HG03039 (cell line): ENCODE results near the gene HTATIP2.
"Not testable (repeated sequence)": the region's sequence is repeated elsewhere in the genome, so short reads cannot be mapped to it uniquely, and the experiment has no call there.

ENCODE experiments used
- ATAC-seq: cut with Tn5 transposase; IDR thresholded peaks from one replicate; pipeline ENCODE4 v1.9.1; 2021; ENCODE audit warnings: mild to moderate bottlenecking, moderate library complexity; ENCODE audit not compliant: unreplicated experiment

HTATIP2 gene

DNA sequence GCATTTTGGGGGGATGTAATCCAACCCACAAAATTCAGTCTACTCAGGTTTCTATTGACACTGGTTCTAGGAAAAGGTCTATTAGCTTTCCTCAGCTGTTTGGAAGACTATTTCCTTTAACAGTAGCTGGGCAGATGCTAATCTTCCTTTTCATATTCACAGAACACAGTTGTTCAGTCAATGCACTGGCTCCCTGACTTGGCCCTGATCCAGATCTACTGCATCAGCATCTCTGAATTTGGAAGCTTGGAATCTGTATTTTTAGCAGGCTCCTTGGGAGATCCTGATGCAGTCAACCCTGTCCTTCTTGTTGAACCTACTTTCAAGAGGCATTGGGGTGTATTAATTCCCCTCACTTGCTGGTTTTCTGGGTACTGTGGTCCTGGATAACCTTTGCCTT lies 6.3 kb downstream of the HTATIP2 start:
- ATAC-seq: no peak

GRCh38 chr11:20372081-20372626 lies 8.6 kb downstream of the HTATIP2 start:
- no peak for ATAC-seq

DNA sequence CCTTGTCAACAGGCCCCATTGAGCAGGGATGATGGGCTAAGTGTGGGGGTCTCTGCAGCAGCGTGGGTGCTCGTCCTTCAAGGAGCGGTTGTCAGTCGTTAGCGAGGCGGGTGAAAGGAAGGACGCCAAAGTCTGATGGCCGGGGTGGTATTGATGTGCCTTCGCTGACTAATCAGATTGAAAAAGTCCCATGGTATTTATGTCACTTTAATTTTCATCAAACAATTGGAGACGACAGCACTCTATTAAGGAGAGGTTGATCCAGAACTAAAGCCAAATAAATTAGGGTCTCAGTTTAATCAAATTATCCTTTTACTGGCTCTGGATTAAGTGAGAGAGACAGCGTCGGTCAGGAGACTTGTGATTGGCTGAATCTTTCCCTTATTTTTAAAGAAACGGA lies 9.6 kb downstream of the HTATIP2 start:
- no peak for ATAC-seq

DNA sequence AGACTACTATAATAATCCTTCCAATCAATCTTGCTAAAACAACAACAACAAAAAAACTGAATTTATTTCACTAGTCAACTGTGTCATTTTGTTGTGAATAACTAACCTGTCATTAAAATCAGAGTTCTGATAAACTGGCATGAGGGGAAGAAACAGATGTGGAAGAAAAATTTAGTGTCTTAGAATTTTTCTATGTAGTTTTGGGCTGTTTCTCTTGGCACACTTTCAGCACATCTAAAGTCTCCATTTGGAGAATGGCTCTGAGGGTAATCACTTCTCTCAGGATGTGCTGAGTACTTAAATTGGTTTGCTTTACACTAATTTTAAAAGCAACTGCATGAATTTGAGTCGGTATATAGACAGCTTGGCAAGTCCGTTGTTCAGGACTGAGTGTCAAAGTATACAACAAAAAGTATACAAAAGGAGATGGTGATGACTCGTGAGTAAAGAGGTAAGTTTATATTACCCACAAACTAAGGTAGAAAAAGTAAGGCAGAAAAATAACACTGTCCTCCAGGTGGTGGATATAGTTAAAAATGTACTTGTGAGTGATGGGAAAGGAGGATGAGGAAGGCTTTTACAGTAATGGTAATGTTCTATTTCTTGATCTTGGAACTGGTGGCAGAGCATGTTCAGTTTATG lies 10.2 kb downstream of the HTATIP2 start:
- no peak for ATAC-seq

DNA sequence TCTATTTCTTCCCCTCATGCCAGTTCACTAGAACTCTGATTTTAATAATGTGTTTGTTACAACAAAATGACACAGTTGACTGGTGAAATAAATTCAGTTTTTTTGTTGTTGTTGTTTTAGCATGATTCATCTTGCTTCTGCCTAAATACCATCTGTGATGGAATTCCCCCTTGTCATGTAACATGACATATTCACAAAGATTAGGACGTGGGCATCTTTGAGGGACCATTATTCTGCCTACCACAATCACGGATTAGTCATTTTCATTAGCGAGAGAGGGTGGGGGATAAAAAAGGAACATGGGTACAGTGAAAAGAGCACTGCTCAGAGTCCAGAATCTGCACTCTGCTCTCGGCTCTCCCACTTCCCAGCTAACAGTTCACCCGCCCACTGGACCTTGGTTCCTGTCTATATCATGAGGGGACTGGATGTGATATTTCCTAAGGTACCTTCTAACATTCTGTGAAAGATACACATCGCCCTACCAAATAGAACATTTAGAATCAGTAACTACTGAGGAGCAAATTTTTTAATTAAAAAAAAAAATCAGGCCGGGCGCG lies 11.3 kb downstream of the HTATIP2 start:
- ATAC-seq: no peak

DNA sequence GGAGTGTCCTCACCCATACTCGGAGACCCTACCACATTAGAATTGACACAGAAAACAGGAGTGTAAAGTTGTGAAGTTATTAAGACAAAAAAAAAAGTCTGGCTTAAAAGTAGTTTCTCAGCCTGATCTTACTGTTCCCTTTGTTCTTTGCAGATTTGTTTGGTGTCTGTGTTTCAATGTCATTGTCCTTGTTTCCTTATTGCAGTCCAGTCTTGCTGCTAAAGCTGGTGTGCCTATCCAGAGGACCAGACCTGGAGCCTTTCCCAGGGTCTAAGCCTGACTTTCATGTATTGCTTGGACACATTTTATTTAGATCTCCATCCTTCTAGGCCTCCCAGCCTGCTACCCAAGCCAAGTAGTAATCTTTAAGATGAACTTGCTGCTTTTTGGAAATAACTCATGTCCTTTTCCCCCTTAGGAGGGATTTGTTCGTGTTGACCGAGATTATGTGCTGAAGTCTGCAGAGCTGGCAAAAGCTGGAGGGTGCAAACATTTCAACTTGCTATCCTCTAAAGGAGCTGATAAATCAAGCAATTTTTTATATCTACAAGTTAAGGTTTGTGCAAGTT lies 12.7 kb downstream of the HTATIP2 start:
- no peak for ATAC-seq

DNA sequence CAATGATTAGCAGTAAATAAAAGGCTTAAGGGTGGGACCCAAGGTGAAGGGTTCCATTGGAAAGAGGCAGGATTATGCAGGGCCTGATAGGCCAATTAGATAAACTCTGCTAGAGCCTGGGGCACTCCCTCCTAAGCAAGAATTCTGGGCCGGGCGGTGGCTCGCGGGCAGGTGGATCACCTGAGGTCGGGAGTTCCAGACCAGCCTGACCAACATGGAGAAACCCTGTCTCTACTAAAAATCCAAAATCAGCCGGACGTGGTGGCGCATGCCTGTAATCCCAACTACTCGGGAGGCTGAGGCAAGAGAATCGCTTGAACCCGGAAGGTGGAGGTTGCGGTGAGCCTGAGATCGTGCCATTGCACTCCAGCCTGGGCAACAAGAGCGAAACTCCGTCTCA lies 22.5 kb downstream of the HTATIP2 start:
- ATAC-seq: not testable (repeated sequence)

GRCh38 chr11:20387261-20388095 lies 24.0 kb downstream of the HTATIP2 start, which contains the start of gene PRMT3:
PRMT3 (plus strand) TSS chr11:20387716; CDS start chr11:20387747, 31 bp downstream.
- ATAC-seq: peak; percentile 81

DNA sequence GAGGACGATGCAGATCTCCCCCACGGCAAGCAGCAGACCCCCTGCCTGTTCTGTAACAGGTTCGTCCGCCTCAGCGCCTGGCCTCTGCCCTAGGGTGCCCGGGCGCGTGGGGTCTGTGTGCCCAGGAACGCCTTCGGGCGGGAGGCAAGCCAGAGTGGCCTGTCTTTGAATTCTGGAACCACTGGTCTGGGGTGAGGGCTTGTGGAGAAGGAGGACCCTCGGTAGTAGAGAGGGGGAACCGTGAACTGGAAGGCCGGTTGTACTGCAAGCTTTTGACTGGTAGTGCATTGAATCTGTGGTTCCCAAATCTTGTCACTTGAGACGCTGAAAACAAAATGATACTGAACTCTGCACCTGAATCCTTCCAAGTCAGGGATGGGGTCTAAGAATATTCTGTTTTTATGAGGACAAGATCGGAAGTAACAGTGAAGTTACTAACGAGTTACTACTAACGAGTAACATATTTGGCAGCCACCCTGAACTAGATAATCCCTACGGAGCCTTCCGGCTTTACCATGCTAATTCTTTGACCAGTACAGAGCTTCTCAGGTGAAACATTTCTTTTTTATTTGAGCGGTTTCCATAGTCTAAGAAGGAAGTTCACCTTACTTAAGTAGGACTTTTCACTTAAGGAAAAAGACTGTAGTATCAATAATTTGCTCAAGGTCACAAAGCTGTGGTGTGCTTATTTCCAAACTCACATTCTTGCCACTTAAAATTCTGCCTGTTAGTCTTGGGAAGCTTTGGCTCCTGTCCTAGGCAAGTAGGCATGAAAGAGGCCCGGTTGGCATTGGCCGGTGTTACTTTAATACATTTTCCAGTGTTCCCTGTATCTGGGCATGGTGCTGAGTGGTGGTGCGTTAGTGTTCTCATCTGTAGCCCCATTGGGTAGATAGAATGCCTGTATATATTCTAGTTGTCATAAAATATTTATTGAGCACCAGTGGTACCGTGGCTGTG lies 24.9 kb downstream of the HTATIP2 start:
- no peak for ATAC-seq

- peak; percentile 72 for ATAC-seq
Measured at GRCh38 chr11:20397281-20397680, 33.8 kb downstream of the HTATIP2 start.

DNA sequence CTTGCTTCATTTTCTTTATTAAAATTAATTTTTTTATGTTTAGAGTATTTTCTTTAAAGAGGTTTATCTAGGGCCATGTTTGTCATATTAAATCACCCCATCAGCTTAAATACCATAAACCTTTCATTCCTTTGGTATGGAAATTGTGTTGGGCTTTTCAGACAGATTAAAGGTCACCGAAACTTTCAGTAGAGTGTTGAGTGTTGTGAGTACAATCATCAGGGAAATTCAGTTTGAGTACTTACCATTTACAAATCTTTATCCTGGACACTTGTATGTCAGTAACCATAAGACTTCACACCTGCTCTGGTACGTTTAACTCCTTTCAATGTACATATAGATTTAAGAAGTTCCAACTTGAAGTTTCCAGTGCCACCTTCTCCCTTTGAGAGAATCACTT lies 36.0 kb downstream of the HTATIP2 start:
- no peak for ATAC-seq

GRCh38 chr11:20403059-20403458 lies 39.5 kb downstream of the HTATIP2 start:
- ATAC-seq: no peak

DNA sequence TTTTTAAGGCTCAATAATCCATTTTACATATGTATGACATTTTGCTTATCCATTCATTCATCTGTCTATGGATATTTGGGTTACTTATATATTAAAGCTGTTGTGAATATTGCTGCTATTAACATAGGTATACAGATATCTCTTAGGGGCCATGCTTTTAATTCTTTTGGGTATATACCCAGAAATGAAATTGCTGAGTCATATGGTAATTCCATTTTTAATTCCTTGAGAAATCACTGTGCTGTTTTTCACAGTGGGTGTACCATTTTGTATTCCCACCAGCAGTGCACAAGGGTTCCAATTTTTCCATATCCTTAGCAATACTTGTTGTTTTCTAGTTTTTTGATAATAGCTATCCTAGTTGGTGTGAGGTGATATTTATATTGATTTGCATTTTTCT lies 43.0 kb downstream of the HTATIP2 start:
- ATAC-seq: no peak

DNA sequence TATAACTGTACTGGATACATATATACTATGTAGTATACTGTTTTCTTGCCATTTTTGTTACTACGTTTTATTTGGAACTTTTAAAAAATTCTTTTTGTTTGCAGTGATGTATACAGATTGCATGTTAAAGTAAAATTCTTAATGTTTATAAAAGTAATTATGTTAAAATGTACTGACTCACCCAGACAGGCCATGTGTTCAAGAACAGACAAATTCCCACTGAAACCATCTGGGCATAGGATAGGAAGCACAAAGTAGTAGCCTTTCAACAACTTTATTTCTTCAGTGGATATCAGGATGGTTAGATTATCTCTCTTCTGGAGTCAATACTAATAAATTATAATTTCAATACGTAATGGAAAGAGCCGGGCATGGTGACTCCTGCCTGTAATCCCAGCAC lies 43.8 kb downstream of the HTATIP2 start:
- no peak for ATAC-seq

DNA sequence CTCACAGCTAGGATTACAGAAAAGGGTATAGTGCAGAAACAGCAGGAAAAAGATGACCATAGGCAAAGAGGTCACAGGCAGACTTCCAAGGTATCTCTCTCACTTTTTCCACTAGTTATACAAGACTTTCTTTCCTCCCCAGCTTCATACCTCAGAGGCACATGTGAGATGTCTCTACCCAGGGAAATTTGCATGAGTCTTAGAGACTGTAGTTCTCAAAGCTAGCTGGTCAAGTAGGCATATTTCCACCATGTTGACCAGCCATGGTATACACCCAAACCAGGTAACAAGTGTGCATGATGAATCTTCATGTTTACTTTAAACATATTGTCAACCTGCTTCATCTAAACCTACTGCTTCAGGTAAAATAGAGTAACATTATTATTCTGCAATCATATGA lies 51.9 kb downstream of the HTATIP2 start:
- no peak for ATAC-seq

GRCh38 chr11:20417771-20418170 lies 54.3 kb downstream of the HTATIP2 start:
- no peak for ATAC-seq

- no peak for ATAC-seq
Measured at GRCh38 chr11:20421946-20422345, 58.4 kb downstream of the HTATIP2 start.

GRCh38 chr11:20429216-20429615 lies 65.7 kb downstream of the HTATIP2 start:
- no peak for ATAC-seq
